ENCODE measurements around the gene TDRD10.
"Not testable (repeated sequence)": the region's sequence is repeated elsewhere in the genome, so short reads cannot be mapped to it uniquely, and the experiment has no call there.

Gene TDRD10

GRCh38 chr1:154479764-154480421 is 22.1 kb upstream of the TDRD10 start:
- DNase-seq = peak; percentile 84 to 96 (median 92)

- peak; percentile 63 to 68 (median 65) for DNase-seq
These were observed 21.0 kb upstream of the TDRD10 start for GRCh38 chr1:154481053-154481452.

- no peak for DNase-seq
These were observed 17.8 kb upstream of the TDRD10 start for GRCh38 chr1:154483941-154484803.

- peak in 1 of 3 donors; percentile 42 for DNase-seq
These were observed 16.9 kb upstream of the TDRD10 start for GRCh38 chr1:154485106-154485505.

- DNase-seq = no peak
These were observed 16.0 kb upstream of the TDRD10 start for GRCh38 chr1:154485910-154486496.

GRCh38 chr1:154486756-154487155 is 15.3 kb upstream of the TDRD10 start:
- not testable (repeated sequence) for DNase-seq

- DNase-seq = no peak
These were observed 13.1 kb upstream of the TDRD10 start for GRCh38 chr1:154488922-154489321.

GRCh38 chr1:154489695-154490274 is 12.2 kb upstream of the TDRD10 start:
- no peak for DNase-seq

- peak; percentile 50 to 75 (median 71) for DNase-seq
These were observed 11.7 kb upstream of the TDRD10 start for GRCh38 chr1:154490317-154490716.

GRCh38 chr1:154492115-154492514 is 9.9 kb upstream of the TDRD10 start:
- DNase-seq = no peak

- DNase-seq = peak; percentile 70 to 75 (median 74)
These were observed 8.7 kb upstream of the TDRD10 start for GRCh38 chr1:154493276-154493675.

- no peak for DNase-seq
These were observed 6.3 kb upstream of the TDRD10 start for GRCh38 chr1:154495496-154496273.

- no peak for DNase-seq
These were observed 5.6 kb upstream of the TDRD10 start for GRCh38 chr1:154496383-154496782.

- DNase-seq = peak in 1 of 3 donors; percentile 30
These were observed 4.8 kb upstream of the TDRD10 start for GRCh38 chr1:154497026-154497806.

GRCh38 chr1:154499446-154499845 is 2.6 kb upstream of the TDRD10 start:
- no peak for DNase-seq

GRCh38 chr1:154500533-154500932 is 1.5 kb upstream of the TDRD10 start:
- no peak for DNase-seq

- DNase-seq = peak in 2 of 3 donors; percentile 42 to 43
These were observed 475 bp upstream of the TDRD10 start for GRCh38 chr1:154501423-154502065.

GRCh38 chr1:154502744-154503115 is 711 bp downstream of the TDRD10 start:
- DNase-seq = no peak

- no peak for DNase-seq
These were observed 1.9 kb downstream of the TDRD10 start for GRCh38 chr1:154503898-154504297.

- no peak for DNase-seq
These were observed 10.7 kb downstream of the TDRD10 start for GRCh38 chr1:154512760-154513159.

GRCh38 chr1:154514066-154514553 is 12.1 kb downstream of the TDRD10 start:
- no peak for DNase-seq

Data from suppressor macrophage treated with lipopolysaccharide for 1 hour (primary cell).